AG08395 (cell line): ENCODE results near the gene TRIO.
A peak's percentile ranks its signal among the peaks of the same experiment; 100 is the strongest.

Source experiments
- DNase-seq: peaks from one replicate; pipeline ENCODE4 v3.0.0; 2012; ENCODE audit warnings: mixed read lengths, low spot score

Gene TRIO

GRCh38 chr5:14247054-14247386, 103.9 kb downstream of the TRIO start:
- no peak for DNase-seq

GRCh38 chr5:14249258-14250082, 106.3 kb downstream of the TRIO start:
- DNase-seq: no peak

- DNase-seq: peak; percentile 59
Measured at GRCh38 chr5:14250084-14250695, 107.0 kb downstream of the TRIO start.

- no peak for DNase-seq
Measured at GRCh38 chr5:14250748-14251701, 107.9 kb downstream of the TRIO start.

GRCh38 chr5:14251733-14252132, 108.6 kb downstream of the TRIO start:
- no peak for DNase-seq

GRCh38 chr5:14252793-14253192, 109.7 kb downstream of the TRIO start:
- no peak for DNase-seq

- no peak for DNase-seq
Measured at GRCh38 chr5:14254686-14255085, 111.5 kb downstream of the TRIO start.

- DNase-seq: no peak
Measured at GRCh38 chr5:14256026-14256690, 113.0 kb downstream of the TRIO start.

- no peak for DNase-seq
Measured at GRCh38 chr5:14256756-14257393, 113.7 kb downstream of the TRIO start.

- DNase-seq: no peak
Measured at GRCh38 chr5:14257995-14258403, 114.9 kb downstream of the TRIO start.

GRCh38 chr5:14258840-14259239, 115.7 kb downstream of the TRIO start:
- no peak for DNase-seq

- DNase-seq: no peak
Measured at GRCh38 chr5:14260637-14261036, 117.5 kb downstream of the TRIO start.

GRCh38 chr5:14261235-14261634, 118.1 kb downstream of the TRIO start:
- DNase-seq: no peak

GRCh38 chr5:14261856-14262611, 118.9 kb downstream of the TRIO start:
- DNase-seq: no peak

GRCh38 chr5:14263113-14263512, 120.0 kb downstream of the TRIO start:
- no peak for DNase-seq

GRCh38 chr5:14263699-14264098, 120.6 kb downstream of the TRIO start:
- no peak for DNase-seq

GRCh38 chr5:14264605-14265316, 121.6 kb downstream of the TRIO start:
- DNase-seq: peak; percentile 95

GRCh38 chr5:14265570-14265969, 122.4 kb downstream of the TRIO start:
- peak; percentile 83 for DNase-seq

- DNase-seq: no peak
Measured at GRCh38 chr5:14266171-14266570, 123.0 kb downstream of the TRIO start.

- no peak for DNase-seq
Measured at GRCh38 chr5:14266686-14267085, 123.5 kb downstream of the TRIO start.
